Measurements from ENCODE around the gene RBM19. TPM values are rescaled to one million over a fixed set of nuclear protein-coding genes. Genes with fewer than 3 reads are reported as not detected.

RBM19 gene
- total and polyA plus RNA-seq, 12 donors, result 13.3 to 26.6 (median 16.2) TPM

DNA sequence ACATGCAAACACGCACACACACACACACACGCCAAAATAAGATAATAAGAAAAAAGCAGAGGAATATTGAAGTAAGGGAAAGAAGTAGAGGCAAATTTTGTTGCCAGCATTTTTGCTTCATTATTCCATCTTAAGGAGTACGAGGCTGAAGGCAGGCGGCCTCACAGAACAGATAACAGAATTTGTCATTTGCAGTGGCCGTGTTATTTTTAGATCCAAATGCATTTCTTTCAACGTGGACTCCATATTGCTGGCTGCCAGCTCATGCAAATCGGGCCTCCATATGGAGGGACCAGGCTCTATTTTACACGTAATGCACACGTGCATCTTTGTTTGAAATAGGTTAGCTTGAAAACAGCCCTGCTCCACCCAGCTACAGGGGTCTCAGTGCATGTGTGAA lies 172.9 kb downstream of the RBM19 start:
- H3K27ac ChIP-seq, result no peak overlapping the region
- H3K9me3 ChIP-seq, result peaks cover 0 to 8% (median 0%) of the 10 kb centered on the region in 11 donors
- H3K4me1 ChIP-seq, result no peaks in the 10 kb centered on the region
- TF ChIP-seq, protein P1, sequence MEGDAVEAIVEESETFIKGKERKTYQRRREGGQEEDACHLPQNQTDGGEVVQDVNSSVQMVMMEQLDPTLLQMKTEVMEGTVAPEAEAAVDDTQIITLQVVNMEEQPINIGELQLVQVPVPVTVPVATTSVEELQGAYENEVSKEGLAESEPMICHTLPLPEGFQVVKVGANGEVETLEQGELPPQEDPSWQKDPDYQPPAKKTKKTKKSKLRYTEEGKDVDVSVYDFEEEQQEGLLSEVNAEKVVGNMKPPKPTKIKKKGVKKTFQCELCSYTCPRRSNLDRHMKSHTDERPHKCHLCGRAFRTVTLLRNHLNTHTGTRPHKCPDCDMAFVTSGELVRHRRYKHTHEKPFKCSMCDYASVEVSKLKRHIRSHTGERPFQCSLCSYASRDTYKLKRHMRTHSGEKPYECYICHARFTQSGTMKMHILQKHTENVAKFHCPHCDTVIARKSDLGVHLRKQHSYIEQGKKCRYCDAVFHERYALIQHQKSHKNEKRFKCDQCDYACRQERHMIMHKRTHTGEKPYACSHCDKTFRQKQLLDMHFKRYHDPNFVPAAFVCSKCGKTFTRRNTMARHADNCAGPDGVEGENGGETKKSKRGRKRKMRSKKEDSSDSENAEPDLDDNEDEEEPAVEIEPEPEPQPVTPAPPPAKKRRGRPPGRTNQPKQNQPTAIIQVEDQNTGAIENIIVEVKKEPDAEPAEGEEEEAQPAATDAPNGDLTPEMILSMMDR (IDR thresholded peaks at IDR 0.05), result no peak
- ATAC-seq, result no peak
- 48% methylated on average over 9 of the region's 9 CpGs for WGBS, 2 donors
- H3K27me3 ChIP-seq, result no peaks in the 10 kb centered on the region
- no peak for DNase-seq
- no peaks in the 10 kb centered on the region for H3K36me3 ChIP-seq
- intact Hi-C loops (cut with DNase I), result no loop called here
- no peak overlapping the region for H3K4me3 ChIP-seq

DNA sequence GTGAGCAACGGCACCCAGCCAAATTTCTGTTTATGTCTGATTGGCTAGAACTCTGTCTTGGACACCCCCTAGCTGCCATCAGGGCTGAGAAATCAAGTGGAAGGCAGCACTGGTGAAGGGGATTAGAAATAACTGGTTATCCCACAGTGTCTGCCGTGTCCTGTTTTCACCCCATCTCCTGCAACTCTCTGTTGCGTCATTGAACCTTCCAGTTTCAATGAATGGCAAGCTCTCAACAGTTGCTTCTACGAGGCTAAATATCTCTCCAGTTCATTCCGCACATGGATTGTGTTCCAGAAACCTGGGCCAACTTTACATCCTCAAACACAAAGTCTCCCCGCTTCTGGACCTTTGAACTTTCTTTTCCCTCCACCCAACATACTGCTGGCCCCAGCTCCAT lies 173.7 kb downstream of the RBM19 start:
- WGBS, 2 donors, result 62 to 67% methylated on average over 6 of the region's 6 CpGs
- Histone ChIP-seq H3K4me1 (no peaks in the 10 kb centered on the region), H3K36me3 (no peaks in the 10 kb centered on the region), H3K27ac (no peak overlapping the region), H3K4me3 (no peak overlapping the region), H3K27me3 (peaks cover 0 to 2% (median 0%) of the 10 kb centered on the region in 7 donors), H3K9me3 (peaks cover 0 to 10% (median 0%) of the 10 kb centered on the region in 11 donors)
- TF ChIP-seq, protein P1 (IDR thresholded peaks at IDR 0.05), result no peak
- intact Hi-C loops (cut with DNase I), result no loop called here
- no peak for ATAC-seq
- no peak for DNase-seq

DNA sequence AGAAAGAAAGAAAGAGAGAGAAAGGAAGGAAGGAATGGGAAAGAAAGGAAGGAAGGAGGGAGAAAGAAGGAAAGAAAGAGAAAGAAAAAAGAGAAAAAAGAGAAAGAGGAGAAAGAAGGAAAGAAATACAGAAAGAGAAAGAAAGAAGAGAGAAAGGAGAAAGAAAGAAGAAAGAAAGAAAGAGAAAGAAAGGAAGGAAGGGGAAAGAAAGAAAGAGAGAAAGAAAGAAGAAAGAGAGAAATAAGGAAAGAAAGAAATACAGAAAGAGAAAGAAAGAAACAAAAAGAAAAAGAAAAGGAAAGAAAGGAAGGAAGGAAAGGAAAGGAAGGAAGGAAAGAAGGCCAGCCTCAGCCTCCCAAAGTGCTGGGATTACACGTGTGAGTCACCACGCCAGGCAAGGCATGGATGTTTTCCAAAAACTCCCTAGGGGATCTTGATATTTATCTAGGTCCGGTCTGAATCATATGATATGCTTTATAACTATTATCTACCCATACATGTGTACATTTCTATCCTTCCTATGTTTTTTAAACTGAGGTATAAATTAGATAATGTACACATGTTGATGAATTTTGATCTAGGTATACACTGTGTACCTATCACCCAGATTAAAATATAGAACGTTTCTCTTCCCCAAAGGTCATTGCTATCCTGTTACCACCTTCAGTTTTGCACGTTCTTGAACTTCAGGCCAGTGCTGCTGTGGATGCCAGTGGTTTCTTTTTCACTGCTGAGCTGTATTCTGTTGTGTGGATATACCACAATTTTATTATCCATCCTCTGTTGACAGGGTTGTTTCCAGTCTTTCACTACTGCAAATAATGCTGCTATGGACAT lies 177.9 kb downstream of the RBM19 start:
- ATAC-seq (no peak), DNase-seq (no peak)
- intact Hi-C loops (cut with DNase I), result no loop called here
- H3K36me3 ChIP-seq, result no peaks in the 10 kb centered on the region
- H3K4me3 ChIP-seq, result no peak overlapping the region
- H3K4me1 ChIP-seq, result no peaks in the 10 kb centered on the region
- H3K27me3 ChIP-seq, result peaks cover 0 to 45% (median 38%) of the 10 kb centered on the region in 7 donors
- peaks cover 0 to 10% (median 0%) of the 10 kb centered on the region in 11 donors for H3K9me3 ChIP-seq
- TF ChIP-seq, protein P1 (IDR thresholded peaks at IDR 0.05), result no peak
- no peak overlapping the region for H3K27ac ChIP-seq
- WGBS, 2 donors, result 61 to 64% methylated on average over 5 of the region's 5 CpGs

DNA sequence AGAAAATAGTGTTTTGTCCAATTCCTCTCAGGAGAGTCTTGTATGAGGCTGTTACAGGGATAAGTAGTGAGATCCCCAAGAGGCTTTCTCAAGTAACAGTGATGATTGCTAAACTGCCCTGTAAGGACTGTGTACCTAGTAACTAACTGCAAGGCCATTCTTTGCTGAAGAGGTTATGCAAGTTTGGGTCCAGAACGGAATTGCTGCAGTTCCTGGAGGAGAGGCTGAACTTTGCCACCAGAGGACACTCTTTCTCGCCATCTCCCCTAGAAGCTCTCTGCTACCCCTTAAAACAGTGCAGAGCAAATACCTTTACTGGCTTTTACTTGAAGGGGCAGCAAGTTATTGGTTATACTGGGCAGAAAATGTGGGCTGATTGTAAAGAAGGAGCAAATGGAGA lies 180.0 kb downstream of the RBM19 start:
- WGBS, 2 donors, result 85 to 91% methylated on average over 2 of the region's 2 CpGs
- no peak for ATAC-seq
- H3K27me3 ChIP-seq, result peaks cover 0 to 65% (median 59%) of the 10 kb centered on the region in 7 donors

More for the DNA sequence above, 180.0 kb downstream of the RBM19 start:
- no peaks in the 10 kb centered on the region for H3K4me1 ChIP-seq
- no peak for DNase-seq
- intact Hi-C loops (cut with DNase I), result no loop called here
- no peaks in the 10 kb centered on the region for H3K36me3 ChIP-seq
- H3K27ac ChIP-seq, result no peak overlapping the region
- H3K9me3 ChIP-seq, result peaks cover 0 to 10% (median 0%) of the 10 kb centered on the region in 11 donors
- TF ChIP-seq, protein P1 (IDR thresholded peaks at IDR 0.05), result no peak
- H3K4me3 ChIP-seq, result no peak overlapping the region

Measured in heart right ventricle (tissue), 16 donors.